Stimulated activated CD4-positive, alpha-beta T cell treated with anti-CD3 and anti-CD28 coated beads, Interleukin-12 subunit alpha, Interleukin-12 subunit beta, amount 100 ng/mL, for 48 hours (primary cell): ENCODE measurements around the gene HYAL3.
"Not testable (repeated sequence)": the region's sequence is repeated elsewhere in the genome, so short reads cannot be mapped to it uniquely, and the experiment has no call there.

Experiments
- DNase-seq, 3 donors: peaks; one replicate each; pipeline ENCODE4 v3.0.0-alpha.2; 2020; ENCODE audit warnings: low read depth in 2 of 3, low spot score in 1 of 3

HYAL3 gene

DNA sequence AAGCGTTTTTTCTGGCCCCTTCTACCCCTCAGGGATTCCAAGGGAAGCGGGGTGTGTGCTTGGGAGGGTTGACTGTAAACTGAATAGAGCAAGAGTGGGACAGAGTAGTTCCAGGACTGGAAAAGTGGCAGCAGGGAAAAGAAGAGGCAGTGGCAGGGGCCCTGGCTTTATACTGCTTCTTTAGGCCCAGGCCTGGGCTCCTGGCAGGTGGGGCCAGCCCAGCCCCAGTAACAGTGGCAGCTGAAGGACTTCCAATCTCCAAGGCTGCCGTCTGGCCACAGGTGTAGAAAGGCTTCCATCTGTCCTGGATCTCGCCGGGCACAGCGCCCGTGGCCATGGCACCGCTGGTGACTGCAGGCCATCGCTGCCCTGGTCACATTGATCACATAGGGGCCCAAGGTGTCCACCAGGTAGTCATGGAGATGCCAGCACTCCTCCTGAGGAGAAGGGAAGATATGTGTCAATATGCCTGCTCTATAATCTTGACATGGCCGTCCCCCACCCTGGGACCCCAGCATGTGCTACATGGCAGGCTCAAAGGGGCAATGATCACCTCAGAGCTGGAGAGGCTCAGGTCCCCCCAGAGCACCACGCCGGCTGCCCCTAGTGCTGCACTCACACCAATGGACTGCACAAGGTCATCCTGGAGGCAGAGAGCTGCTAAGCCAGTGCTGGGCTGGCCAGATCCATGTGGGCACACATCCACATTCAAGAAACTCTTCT, 6.0 kb downstream of the HYAL3 start:
- no peak for DNase-seq

DNA sequence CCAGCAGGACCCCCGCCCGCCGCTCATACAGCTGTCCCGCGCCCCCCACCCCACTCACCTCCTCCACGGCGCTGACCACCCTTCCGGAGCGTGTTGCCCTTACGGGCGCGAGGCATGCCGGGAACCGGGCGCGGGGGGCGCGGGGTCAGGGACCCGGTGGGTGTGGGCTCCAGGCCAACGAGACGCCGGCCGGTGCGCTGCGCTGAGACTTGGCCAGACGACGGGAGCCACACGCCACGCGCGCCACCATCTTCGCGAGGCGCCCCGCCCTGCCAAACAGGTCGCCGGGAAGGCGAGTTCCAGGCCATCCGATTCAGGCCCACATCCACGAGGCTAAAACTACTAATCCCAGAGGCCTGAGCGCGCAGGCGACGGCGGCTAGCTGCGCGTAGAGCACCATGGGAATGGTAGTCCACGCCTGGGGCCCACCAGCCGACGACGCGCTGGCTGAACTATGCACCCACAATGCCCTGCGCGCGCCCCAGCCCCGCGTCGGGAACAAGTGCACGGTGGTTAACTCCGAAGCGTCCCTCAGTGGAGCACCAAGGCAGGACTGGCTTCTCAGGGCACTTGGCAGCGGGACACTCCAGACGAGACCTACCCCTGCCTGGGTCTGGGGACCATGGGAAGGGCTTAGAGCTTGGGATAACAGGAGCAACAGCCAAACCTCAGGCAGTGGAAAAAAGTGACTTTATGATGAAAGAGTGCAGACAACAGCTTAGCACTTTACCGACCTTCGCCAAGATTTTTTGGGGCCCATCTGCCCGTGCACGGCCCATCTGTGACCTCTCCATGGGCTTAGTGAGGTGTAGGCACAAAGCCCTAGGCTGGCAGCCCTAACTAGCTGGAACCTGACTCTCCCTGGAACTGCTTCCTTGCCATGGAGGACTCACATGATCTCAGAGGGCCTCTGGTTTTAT, 6.8 kb downstream of the HYAL3 start, which contains the start of gene IFRD2:
TSS of gene IFRD2 (minus strand) at position 271 of the 920 bp plus-strand sequence. CDS start at position 116, 155 bp downstream.
- DNase-seq: peak; percentile 87 to 93 (median 92)

DNA sequence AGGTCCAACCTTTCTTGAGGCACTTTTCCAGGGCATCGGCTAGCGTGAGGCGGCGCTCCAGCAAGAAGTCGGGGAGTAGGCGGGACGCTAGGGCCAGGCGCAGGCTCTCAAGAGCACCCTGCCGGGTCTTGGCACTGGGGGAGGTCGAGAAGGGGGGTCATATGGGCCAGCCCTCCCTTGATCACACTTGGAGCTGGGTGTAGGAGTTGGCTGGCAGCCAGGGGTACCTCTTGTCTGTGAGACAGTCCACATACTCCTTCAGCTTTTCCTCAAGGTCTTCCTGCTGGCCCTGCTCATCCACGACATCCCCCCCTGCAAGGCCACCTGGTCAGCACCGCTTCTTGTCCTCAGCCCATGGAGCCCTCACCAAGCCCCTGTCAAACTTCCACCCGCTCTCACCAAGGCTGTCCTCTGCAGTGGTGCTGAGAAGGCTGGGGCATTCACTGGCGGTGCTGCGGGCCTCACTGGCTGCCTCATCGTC, 9.0 kb downstream of the HYAL3 start:
- DNase-seq: no peak

DNA sequence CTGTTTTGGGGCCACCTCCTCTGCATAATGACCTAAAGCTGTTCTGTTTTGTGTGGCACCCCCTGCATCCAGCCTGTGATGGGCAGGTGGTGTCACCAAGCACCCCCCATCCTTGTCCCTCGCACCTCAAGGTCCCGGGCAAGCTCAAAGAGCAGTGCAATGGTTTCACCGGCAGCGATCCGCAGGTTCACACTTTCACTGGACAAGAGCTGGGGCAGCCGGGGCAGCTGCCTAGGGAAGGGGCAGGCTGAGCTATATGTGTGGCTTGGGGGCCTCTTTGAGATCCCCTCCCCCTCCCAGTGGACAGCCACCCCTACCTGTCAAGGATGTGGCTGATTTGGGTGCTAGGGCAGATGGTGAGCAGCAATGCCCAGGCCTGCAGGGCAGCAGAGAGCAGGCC, 10.1 kb downstream of the HYAL3 start:
- DNase-seq: no peak

DNA sequence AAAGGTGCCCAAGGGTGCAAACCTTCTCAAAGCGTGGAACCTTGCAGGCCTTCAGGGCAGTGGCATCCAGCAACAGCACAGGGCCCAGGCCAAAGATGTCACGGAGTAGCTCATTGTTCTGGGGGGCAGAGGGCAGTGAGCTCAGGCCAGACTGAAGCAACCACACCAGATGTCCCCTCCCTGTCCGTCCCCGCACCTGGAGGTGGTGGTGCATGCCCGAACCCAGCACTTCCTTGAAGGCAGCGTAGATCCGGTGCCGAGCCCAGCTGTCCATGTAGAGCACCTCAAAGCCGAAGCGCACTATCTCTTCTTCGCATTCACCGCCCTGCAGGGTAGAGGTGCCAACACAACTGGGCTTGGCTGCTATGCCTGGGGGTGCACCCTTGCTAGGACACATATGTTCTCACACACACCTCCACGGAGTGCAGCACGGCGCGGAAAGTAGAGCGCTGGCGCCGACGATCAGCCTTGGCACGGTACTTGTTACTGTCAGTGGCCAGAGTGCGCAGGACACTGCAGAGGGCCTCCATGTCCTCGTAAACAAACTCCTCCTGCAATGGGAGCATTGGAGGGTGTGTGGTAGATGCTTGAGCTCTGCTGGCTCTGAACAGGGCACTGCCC, 10.7 kb downstream of the HYAL3 start:
- no peak for DNase-seq

DNA sequence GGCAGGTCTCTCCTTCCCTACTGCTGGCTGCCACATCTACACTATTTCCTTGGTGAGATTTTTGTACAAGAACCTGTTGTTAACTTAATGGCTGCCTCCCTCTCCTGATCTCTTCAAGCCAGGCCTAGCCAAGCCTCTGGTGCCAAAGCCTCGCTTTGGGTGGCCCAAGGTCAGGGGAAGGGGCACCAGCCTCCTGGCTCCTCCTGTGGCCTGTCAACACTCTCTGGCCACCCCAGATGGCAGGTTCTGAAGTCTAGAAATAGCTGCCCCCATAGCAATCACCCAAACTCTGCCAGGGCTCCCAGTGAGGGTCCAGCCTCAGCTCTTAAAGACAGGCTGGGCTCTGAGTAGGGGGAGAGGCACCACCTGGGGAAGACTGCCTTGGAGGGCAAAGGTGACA, 11.9 kb downstream of the HYAL3 start:
- DNase-seq: no peak

DNA sequence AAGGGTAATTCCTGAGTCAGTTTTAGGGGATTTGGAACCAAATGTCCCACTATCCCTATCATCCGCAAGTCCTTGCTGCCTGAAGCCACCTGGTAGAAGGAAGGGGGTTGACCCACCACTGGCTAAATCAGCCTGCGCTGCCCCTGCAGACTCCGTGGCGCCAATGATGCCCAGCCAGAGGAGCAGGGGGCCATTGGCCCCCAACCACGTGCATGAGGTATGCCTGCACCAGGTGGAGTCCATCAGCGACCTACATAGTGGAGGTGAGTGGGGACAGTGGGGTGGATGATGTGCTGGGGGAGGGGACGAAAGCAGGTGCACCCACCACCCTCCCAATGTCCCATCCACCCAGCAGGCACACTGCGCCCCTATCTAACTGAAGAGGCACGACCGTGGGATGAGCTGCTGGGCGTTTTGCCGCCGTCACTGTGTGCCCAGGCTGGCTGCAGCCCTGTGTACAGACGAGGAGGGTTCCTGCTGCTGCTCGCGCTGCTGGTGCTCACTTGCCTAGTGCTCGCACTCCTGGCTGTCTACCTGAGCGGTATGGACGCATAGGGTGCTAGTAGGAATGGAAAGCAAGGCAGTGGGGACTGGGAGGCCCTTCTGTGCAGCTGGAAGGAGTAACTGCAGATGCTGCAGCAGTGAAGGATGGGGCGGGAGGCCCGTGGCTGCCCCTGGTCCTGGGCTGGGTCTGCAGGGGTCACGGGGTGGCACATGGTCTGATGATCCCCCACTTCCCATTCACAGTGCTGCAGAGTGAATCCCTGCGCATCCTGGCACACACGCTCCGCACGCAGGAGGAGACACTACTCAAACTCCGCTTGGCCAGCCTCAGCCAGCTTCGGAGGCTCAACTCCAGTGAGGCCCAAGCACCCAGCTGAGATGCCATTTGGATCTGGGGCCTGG, 12.6 kb downstream of the HYAL3 start:
- no peak for DNase-seq

DNA sequence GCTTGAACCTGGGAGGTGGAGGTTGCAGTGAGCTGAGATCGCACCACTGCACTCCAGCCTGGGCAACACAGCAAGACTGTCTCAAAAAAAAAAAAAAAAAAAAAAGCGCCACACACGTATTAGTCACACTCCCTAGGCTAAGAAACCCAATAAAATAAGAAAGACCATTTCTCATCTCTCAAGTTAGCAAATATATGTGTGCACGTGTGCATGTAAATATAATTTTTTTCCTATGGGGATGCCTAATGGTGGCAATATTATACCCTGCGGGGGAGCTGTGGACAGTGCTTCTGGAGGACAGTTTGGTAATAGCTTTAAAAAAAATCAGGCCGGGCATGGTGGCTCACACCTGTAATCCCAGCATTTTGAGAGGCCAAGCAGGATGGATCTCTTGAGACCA, 15.1 kb downstream of the HYAL3 start:
- DNase-seq: not testable (repeated sequence)

DNA sequence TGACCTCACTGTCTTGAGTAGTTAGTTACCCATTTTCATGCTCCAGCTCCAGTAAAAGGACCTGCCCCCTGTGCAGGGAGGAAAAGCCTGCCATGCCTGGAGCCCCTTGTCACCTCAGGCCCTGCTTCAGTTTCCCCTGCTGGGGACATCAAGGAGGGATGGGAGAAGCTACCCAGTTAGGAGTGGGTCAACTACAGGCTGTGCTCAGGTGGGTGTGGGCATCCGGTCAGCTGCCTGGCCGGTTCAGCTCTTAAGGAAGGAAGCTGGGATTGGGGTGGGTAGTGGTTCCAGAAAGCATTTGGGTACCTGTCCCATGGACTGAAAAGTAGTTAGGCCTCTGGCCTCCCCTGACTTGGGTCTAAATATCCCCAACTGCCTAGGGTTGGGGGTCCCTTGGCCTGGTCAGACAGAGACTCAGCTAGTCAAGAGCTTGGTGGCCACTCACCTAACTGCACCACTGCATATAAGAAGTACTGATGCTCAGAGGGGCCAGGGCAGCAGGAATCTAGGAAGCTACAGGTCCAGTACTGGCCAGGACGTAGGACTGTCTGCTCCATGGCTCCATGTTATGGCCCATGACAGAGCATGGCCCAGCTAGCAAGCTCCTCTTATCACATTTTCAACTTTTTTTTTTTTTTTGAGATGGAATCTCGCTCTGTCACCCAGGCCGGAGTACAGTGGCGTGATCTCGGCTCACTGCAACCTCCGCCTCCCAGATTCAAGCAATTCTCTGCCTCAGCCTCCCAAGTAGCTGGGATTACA, 19.8 kb downstream of the HYAL3 start:
- no peak for DNase-seq

DNA sequence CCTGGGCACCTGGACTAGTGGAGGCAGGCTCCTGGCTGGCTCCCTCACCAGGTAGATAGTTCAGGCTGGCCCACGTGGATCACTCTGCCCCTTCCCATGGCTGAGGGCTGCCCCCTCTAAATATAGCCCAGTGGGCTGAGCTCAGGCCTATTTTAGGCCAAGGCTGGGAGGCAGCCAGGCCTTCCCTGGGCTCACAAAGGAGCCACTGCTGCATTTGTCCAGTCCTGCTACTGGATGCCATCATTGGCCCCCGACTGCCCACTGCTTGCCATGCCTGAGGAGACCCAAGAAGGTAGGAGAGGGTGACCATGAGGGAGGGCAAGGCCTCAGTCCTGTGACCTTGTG, 20.4 kb downstream of the HYAL3 start, which contains the start of gene LSMEM2:
TSS of gene LSMEM2 (plus strand) at position 208 of the 345 bp plus-strand sequence. CDS start at position 235, 27 bp downstream.
- DNase-seq: no peak

DNA sequence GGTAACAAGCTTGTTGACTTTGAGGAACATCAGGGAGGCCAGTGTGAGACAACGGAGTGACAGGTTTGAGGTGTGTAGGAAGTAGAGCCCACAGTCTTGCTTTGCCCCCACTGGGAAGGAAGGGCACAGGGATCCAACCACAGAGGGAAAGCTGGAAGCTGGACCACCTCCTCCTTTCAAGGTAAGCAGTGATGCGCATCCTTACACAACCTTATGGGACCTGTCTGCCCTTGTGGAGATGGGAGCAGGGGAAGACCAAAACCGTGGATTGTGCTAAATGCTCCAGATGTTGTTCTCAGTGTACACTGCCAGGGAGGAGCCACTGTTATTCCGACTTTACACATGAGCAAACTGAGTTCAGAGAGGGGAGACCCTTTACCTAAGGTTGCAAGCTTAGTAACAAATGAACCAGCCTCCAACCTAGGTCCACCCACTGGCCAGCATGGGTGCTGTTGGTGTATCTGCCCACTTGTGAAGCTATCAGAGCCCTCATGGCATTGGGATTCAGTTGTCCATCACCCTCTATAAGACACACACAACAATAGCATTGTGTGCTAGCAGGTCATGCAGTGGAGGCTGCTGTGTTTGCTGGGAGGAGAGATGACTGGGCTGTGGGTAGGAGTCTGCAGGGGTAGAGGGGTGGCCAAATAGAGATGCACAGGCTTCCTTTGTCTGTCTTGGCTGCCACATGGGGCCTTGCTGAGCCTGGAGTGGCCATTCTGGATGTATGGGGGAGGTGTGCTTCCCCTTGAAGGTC, 20.9 kb downstream of the HYAL3 start:
- DNase-seq: no peak

DNA sequence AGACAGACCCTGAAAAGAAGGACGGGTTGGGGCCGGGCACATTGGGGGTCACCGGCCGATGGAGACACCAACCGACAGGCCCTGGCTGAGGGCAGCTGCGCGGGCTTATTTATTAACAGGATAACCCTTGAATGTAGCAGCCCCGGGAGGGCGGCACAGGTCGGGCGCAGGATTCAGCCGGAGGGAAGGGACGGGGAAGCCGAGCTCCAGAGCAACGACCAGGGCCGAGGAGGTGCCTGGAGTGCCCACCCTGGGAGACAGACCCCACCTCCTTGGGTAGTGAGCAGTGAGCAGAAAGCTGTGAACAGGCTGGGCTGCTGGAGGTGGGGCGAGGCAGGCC, 22.5 kb downstream of the HYAL3 start:
- no peak for DNase-seq

DNA sequence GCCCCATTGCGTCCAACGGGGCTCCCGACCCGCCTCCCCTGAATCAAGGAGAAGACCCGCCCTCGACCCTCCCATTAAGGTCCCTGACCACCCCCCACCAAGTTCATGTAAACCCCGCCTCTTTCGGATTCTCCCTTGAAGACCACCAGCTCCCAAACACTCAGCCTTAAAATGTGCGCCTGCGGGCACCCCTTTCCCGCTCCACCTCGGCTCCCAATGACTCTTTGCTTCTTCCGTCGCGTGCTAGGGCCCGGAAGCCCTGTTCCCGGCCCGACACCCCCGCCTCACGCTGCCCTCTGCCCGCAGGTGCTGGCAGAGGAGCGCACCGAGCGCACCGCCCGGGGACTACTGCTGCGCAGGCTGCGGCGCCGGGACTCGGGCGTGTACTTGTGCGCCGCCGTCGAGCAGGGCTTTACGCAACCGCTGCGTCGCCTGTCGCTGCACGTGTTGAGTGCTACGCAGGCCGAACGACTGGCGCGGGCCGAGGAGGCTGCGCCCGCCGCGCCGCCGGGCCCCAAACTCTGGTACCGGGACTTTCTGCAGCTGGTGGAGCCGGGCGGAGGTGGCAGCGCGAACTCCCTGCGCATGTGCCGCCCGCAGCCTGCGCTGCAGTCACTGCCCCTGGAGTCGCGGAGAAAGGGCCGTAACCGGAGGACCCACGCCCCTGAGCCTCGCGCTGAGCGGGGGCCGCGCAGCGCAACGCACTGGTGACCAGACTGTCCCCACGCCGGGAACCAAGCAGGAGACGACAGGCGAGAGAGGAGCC, 23.0 kb downstream of the HYAL3 start:
- DNase-seq: no peak

DNA sequence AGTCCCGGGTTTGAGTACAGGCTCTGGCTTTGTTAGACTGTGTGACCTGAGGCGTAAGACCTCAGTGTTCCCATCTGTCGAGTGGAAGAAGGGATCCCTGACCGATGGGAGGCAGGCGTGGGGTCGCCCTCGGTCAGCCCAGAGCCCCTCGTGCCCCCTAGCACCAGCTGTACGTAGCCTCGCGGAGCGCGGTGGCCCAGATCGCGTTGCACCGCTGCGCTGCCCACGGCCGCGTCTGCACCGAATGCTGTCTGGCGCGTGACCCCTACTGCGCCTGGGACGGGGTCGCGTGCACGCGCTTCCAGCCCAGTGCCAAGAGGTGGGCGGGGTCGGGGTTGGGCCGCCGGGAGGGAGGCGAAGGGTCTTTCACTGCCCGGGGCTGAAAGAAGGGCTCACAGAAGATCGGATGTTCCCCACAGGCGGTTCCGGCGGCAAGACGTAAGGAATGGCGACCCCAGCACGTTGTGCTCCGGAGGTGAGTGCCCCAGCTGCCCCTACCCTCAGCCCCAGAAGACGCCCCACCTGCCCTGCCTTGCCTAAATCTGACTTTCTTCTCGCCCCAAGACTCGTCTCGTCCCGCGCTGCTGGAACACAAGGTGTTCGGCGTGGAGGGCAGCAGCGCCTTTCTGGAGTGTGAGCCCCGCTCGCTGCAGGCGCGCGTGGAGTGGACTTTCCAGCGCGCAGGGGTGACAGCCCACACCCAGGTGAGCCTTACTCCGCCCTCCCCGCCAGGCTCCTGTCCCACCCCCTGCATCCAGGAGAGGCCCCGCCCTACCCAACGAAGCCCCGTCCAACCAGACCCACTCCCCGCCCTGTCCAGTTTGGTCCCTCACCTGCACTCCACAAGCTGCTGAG, 23.8 kb downstream of the HYAL3 start:
- no peak for DNase-seq

DNA sequence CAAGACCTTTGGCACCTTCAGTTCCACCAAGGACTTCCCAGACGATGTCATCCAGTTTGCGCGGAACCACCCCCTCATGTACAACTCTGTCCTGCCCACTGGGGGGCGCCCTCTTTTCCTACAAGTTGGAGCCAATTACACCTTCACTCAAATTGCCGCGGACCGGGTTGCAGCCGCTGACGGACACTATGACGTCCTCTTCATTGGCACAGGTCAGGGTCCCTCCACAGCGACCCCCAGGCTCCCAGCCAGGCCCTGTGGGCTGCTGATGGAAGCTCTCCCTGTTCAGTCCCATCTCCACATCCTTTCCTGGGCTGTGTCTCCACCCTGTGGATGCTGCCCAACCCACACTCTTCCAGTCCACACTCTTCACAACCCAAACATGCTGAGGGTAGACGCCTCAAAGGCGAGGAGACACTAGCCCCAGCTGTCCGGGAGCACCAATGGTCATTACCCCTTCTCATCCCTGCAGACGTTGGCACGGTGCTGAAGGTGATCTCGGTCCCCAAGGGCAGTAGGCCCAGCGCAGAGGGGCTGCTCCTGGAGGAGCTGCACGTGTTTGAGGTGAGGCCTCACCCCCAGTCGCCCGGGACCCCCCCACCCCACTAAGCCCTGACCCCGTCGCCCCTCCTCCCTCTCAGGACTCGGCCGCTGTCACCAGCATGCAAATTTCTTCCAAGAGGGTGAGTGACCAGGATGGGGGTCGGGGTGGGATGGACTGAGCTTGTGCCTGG, 24.7 kb downstream of the HYAL3 start:
- DNase-seq: peak; percentile 67 to 72 (median 70)

DNA sequence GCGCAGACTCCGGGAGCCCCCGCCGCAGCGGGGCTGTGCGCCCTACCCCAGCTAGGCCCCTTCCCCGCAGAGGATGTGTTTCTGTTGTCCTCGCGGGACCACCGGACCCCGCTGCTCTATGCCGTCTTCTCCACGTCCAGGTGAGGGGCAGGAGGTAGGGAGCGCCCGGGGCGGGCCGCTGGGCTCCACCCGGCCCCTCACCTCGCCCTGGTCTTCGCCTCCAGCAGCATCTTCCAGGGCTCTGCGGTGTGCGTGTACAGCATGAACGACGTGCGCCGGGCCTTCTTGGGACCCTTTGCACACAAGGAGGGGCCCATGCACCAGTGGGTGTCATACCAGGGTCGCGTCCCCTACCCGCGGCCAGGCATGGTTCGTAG, 25.5 kb downstream of the HYAL3 start:
- no peak for DNase-seq
